HEK293 (cell line): Measurements from ENCODE around the gene TEAD3.

Experiments used
- CTCF ChIP-seq: fragments of 450-650 bp; formaldehyde crosslinking; IDR thresholded peaks from 2 replicates; pipeline ENCODE4 v1.5.1; 2016; ENCODE audit warnings: missing biosample characterization, missing genetic modification characterization
- ZEB2 ChIP-seq: fragments of 450-650 bp; formaldehyde crosslinking; IDR thresholded peaks from 2 replicates; pipeline ENCODE4 v1.5.1; 2016; ENCODE audit warnings: missing biosample characterization, missing genetic modification characterization
- ZNF292 ChIP-seq: fragments of 450-650 bp; formaldehyde crosslinking; IDR thresholded peaks from 2 replicates; pipeline ENCODE4 v1.5.1; 2016; ENCODE audit warnings: low read depth, missing biosample characterization, missing genetic modification characterization, borderline replicate concordance
- ZNF398 ChIP-seq: fragments of 450-650 bp; formaldehyde crosslinking; IDR thresholded peaks from 2 replicates; pipeline ENCODE4 v1.5.1; 2017; ENCODE audit warnings: missing biosample characterization, missing genetic modification characterization
- ZNF416 ChIP-seq: fragments of 450-650 bp; formaldehyde crosslinking; IDR thresholded peaks from 2 replicates; pipeline ENCODE4 v1.5.1; 2016; ENCODE audit warnings: missing biosample characterization, missing genetic modification characterization
- ZNF549 ChIP-seq: fragments of 450-650 bp; IDR thresholded peaks from 2 replicates; pipeline ENCODE4 v1.5.1; 2018; ENCODE audit warnings: missing biosample characterization, missing genetic modification characterization, mild to moderate bottlenecking, inconsistent platforms, moderate library complexity
- ZNF629 ChIP-seq: fragments of 450-650 bp; formaldehyde crosslinking; IDR thresholded peaks from 2 replicates; pipeline ENCODE4 v1.5.1; 2017; ENCODE audit warnings: missing biosample characterization, missing genetic modification characterization
- ZNF670 ChIP-seq: fragments of 450-650 bp; formaldehyde crosslinking; IDR thresholded peaks from 2 replicates; pipeline ENCODE4 v1.5.1; 2016; ENCODE audit warnings: missing biosample characterization, missing genetic modification characterization, low read depth
- ZSCAN4 ChIP-seq: fragments of 450-650 bp; formaldehyde crosslinking; IDR thresholded peaks from 2 replicates; pipeline ENCODE4 v1.5.1; 2017; ENCODE audit warnings: missing biosample characterization, missing genetic modification characterization
- TF ChIP-seq, protein P1 (sequence below): fragments of 450-650 bp; formaldehyde crosslinking; IDR thresholded peaks from 2 replicates; pipeline ENCODE4 v1.5.1; 2016; ENCODE audit warnings: missing biosample characterization, missing genetic modification characterization

DNA sequence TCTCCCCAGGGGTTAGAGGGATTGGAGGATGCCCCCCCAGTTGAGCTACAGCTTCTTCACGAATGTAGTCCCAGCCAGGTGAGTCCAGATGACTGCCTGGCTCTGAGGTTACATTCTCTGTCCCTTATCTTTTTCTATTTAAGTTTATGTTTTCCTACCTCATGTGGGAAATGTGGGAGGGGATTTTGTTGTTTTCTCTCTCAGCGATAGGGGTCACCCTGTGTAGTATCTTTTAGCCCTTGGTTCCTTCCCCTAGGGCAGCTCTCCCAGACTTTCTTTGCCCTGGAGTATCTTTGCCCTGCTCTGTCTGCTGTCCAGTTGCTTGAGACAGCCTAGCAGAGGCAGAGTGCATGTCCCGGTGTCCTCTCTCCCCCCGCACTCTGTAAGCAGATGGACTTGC, 39.0 kb downstream of the TEAD3 start:
- TF ChIP-seq CTCF (tag by site-specific recombination): no peak
- TF ChIP-seq, protein P1, sequence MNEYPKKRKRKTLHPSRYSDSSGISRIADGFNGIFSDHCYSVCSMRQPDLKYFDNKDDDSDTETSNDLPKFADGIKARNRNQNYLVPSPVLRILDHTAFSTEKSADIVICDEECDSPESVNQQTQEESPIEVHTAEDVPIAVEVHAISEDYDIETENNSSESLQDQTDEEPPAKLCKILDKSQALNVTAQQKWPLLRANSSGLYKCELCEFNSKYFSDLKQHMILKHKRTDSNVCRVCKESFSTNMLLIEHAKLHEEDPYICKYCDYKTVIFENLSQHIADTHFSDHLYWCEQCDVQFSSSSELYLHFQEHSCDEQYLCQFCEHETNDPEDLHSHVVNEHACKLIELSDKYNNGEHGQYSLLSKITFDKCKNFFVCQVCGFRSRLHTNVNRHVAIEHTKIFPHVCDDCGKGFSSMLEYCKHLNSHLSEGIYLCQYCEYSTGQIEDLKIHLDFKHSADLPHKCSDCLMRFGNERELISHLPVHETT (tag by site-specific recombination): no peak
- TF ChIP-seq ZNF416 (tag by site-specific recombination): no peak
- TF ChIP-seq ZNF670 (tag by site-specific recombination): no peak
- TF ChIP-seq ZEB2 (tag by site-specific recombination): no peak
- no peak for TF ChIP-seq ZNF292 (tag by site-specific recombination)
- TF ChIP-seq ZNF629 (tag by site-specific recombination): no peak
- no peak for TF ChIP-seq ZSCAN4 (tag by site-specific recombination)
- no peak for TF ChIP-seq ZNF398 (tag by site-specific recombination)
- no peak for TF ChIP-seq ZNF549 (tag by site-specific recombination)
